Ovary (tissue), 3 donors: ENCODE results near the gene TMPRSS12.

Experiments used
- CTCF ChIP-seq, 3 donors: fragments of 450-650 bp in 2 of 3; fragments of 200-600 bp in 1 of 3; IDR thresholded peaks; one replicate each; pipeline versions ENCODE4 v1.5.1 to v1.8.0; 2016 to 2022; ENCODE audit warnings: antibody characterized with exemption in 3 of 3, mild to moderate bottlenecking in 1 of 3
- POLR2A ChIP-seq: fragments of 450-650 bp; IDR thresholded peaks from one replicate; pipeline ENCODE4 v1.6.1; 2017; ENCODE audit warnings: antibody characterized with exemption, mild to moderate bottlenecking, moderate library complexity
- donor health status: DM: no; HTN: no; CAD: no.

- TF ChIP-seq CTCF (IDR thresholded peaks at IDR 0.05) = no peak
- TF ChIP-seq POLR2A = no peak
These were observed at the start of gene TMPRSS12 for GRCh38 chr12:50842637-50843493.
